Loucy (cell line): ENCODE results near the gene BEND7.

Source experiments
- H2AFZ ChIP-seq: fragments of 200-600 bp; sonication (generic); 2 replicates; pipeline ENCODE4 v1.6.0; 2016; ENCODE audit warnings: antibody characterized with exemption, mild to moderate bottlenecking, low read length, moderate library complexity
- H3F3A ChIP-seq: fragments of 200-600 bp; 2 replicates; pipeline ENCODE4 v1.6.0; 2016; ENCODE audit warnings: antibody characterized with exemption, low read depth, mild to moderate bottlenecking
- H3K27me3 ChIP-seq: fragments of 200-600 bp; sonication (generic); 2 replicates; pipeline ENCODE4 v1.6.1; 2014; ENCODE audit warnings: low read length, mild to moderate bottlenecking; ENCODE audit not compliant: insufficient read depth, poor library complexity, severe bottlenecking
- H3K36me3 ChIP-seq: fragments of 200-600 bp; sonication (generic); 2 replicates; pipeline ENCODE4 v1.6.1; 2016; ENCODE audit warnings: low read length; ENCODE audit not compliant: insufficient read depth
- H3K4me1 ChIP-seq: fragments of 200-600 bp; sonication (generic); 2 replicates; pipeline ENCODE4 v1.5.1; 2014; ENCODE audit warnings: low read length, mild to moderate bottlenecking; ENCODE audit not compliant: insufficient read depth, poor library complexity, severe bottlenecking
- H3K4me2 ChIP-seq: fragments of 200-600 bp; sonication (generic); 2 replicates; pipeline ENCODE4 v1.6.0; 2014; ENCODE audit warnings: antibody characterized with exemption, low read length, low read depth, mild to moderate bottlenecking; ENCODE audit not compliant: poor library complexity, severe bottlenecking
- H3K4me3 ChIP-seq: fragments of 200-600 bp; sonication (generic); 2 replicates; pipeline ENCODE4 v1.5.1; 2014; ENCODE audit warnings: low read length, mild to moderate bottlenecking, mixed read lengths; ENCODE audit not compliant: poor library complexity, severe bottlenecking
- H3K79me2 ChIP-seq: fragments of 200-600 bp; sonication (generic); 2 replicates; pipeline ENCODE4 v1.6.1; 2014; ENCODE audit warnings: low read length; ENCODE audit not compliant: insufficient read depth
- H3K9ac ChIP-seq: fragments of 200-600 bp; sonication (generic); 2 replicates; pipeline ENCODE4 v1.6.0; 2014; ENCODE audit warnings: mild to moderate bottlenecking, low read depth, low read length, moderate library complexity; ENCODE audit not compliant: poor library complexity, severe bottlenecking
- H3K9me2 ChIP-seq: fragments of 200-600 bp; sonication (generic); replicated peaks from 2 replicates; pipeline ENCODE4 v1.6.1; 2016; ENCODE audit warnings: low read depth, low read length, mixed read lengths
- H3K9me3 ChIP-seq: fragments of 200-600 bp; sonication (generic); 2 replicates; pipeline ENCODE4 v1.6.1; 2014; ENCODE audit warnings: mild to moderate bottlenecking, antibody characterized with exemption, low read length, low read depth; ENCODE audit not compliant: insufficient read depth
- H4K20me1 ChIP-seq: fragments of 200-600 bp; sonication (generic); 2 replicates; pipeline ENCODE4 v1.6.0; 2014; ENCODE audit warnings: antibody characterized with exemption, low read length, mild to moderate bottlenecking; ENCODE audit not compliant: insufficient read depth, poor library complexity, severe bottlenecking
- CTCF ChIP-seq: fragments of 200-600 bp; sonication (generic); conservative IDR thresholded peaks from 2 replicates; pipeline ENCODE4 v1.5.1; 2014; ENCODE audit warnings: mild to moderate bottlenecking, antibody characterized with exemption, low read length
- EZH2phosphoT487 ChIP-seq: fragments of 200-600 bp; IDR thresholded peaks from 2 replicates; pipeline ENCODE4 v1.6.1; 2018; ENCODE audit warnings: antibody characterized with exemption, mild to moderate bottlenecking, moderate library complexity, borderline replicate concordance

The BEND7 gene

DNA sequence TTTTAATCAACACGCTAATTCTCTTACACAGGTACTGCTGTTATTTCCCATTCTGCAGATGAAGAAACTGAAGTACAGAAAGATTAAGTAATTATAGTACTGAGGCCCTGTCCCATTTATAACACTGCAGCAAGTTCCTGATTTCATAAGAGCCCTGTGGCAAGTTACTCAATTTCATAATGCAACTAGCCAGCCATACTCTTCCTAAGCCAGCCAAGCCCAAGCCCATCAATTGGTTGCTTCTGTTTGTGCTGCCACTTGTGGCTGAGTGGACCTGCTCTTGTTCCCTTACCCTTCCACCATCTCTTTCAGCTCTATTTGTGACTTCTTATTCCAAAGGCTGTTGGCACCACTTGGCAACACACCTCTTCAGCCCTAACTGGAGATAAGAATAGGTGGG lies 38.2 kb upstream of the BEND7 start:
- no peak overlapping the region for H2AFZ ChIP-seq
- H3K36me3 ChIP-seq = no peaks in the 10 kb centered on the region
- no peaks in the 10 kb centered on the region for H3K9me2 ChIP-seq
- no peak overlapping the region for H3K4me3 ChIP-seq
- H4K20me1 ChIP-seq = no peaks in the 10 kb centered on the region
- H3K4me1 ChIP-seq = no peaks in the 10 kb centered on the region
- no peaks in the 10 kb centered on the region for H3K79me2 ChIP-seq
- no peaks in the 10 kb centered on the region; the same call in 1 of the 2 replicates for H3K9me3 ChIP-seq
- H3K27me3 ChIP-seq = peaks cover 6% of the 10 kb centered on the region
- no peak for TF ChIP-seq EZH2phosphoT487
- TF ChIP-seq CTCF = no peak
- H3K4me2 ChIP-seq = no peak overlapping the region
- no peaks in the 10 kb centered on the region for H3F3A ChIP-seq
- H3K9ac ChIP-seq = no peak overlapping the region

DNA sequence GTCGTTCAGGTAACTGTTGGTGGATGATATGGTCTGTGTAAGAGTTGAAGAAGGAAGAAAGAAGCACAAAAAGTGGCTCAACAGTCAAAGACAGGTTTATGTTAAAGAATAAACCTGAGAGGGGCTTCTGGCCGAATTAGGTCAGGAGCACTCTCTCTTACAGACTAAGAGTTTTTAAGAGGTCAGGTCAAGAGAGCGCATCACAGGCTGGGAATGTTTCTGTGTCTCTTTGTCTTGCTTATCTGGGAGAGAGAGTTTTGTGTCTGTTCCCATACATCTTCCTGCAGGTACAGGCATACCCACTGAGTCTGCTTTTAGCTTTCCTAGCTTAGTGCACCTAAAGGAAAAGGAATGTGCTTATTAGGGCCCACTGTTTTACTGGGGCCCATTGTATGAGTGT lies 35.8 kb upstream of the BEND7 start:
- Histone ChIP-seq H4K20me1 (no peaks in the 10 kb centered on the region), H3K4me2 (no peak overlapping the region), H3F3A (no peaks in the 10 kb centered on the region), H3K27me3 (no peaks in the 10 kb centered on the region), H3K9me2 (no peaks in the 10 kb centered on the region), H3K36me3 (no peaks in the 10 kb centered on the region), H3K4me1 (no peaks in the 10 kb centered on the region), H3K4me3 (no peak overlapping the region), H2AFZ (no peak overlapping the region), H3K9ac (no peak overlapping the region), H3K9me3 (no peaks in the 10 kb centered on the region; the same call in 1 of the 2 replicates), H3K79me2 (no peaks in the 10 kb centered on the region)
- TF ChIP-seq EZH2phosphoT487 = no peak
- TF ChIP-seq CTCF = no peak

DNA sequence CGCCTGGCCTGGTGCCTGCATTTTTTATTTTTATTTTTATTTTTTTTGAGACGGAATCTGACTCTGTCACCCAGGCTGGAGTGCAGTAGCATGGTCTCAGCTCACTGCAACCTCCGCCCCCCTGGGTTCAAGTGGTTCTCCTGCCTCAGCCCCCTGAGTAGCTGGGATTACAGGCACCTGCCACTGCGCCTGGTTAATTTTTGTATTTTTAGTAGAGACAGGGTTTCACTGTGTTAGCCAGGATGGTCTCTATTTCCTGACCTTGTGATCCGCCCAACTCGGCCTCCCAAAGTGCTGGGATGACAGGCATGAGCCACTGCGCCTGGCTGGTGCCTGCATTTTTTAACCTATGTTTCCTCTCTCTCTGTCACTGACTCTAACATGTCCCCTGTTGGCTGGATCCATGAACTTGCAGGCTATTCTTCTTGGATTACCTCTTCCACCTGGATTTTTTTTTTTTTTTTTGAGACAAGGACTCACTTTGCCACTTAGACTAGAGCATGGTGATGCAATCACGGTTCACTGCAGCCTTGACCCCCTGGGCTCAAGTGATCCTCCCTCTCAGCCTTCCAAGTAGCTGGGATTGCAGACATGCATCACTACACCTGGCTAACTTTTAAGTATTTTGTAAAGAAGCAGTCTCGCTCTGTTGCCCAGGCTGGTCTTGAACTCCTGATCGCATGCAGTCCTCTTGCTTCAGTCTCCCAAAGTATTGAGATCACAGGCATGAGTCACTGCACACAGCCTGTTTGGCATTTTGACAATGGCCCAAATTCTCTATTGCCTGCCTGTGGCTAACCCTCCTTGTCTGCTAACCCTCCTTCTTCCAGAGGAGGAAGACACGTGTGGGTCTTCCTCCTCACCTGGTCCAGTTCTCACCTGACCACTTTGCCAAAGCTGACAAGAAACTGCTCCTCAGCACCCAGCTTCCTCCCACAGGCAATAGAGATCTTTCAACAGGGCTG lies 34.9 kb upstream of the BEND7 start:
- Histone ChIP-seq H3K9ac (no peak overlapping the region), H3K4me2 (no peak overlapping the region), H2AFZ (no peak overlapping the region), H3K9me2 (no peaks in the 10 kb centered on the region), H3F3A (no peaks in the 10 kb centered on the region), H4K20me1 (no peaks in the 10 kb centered on the region), H3K9me3 (no peaks in the 10 kb centered on the region; the same call in 1 of the 2 replicates), H3K27me3 (no peaks in the 10 kb centered on the region), H3K36me3 (no peaks in the 10 kb centered on the region), H3K79me2 (no peaks in the 10 kb centered on the region), H3K4me1 (no peaks in the 10 kb centered on the region), H3K4me3 (no peak overlapping the region)
- TF ChIP-seq EZH2phosphoT487 (no peak), CTCF (no peak)
